HG03432 (cell line): ENCODE results near the gene APOL2.
"Not testable (repeated sequence)": the region's sequence is repeated elsewhere in the genome, so short reads cannot be mapped to it uniquely, and the experiment has no call there.

ENCODE experiments used
- ATAC-seq: cut with Tn5 transposase; IDR thresholded peaks from one replicate; pipeline ENCODE4 v1.9.1; 2021; ENCODE audit warnings: mild to moderate bottlenecking, moderate library complexity; ENCODE audit not compliant: unreplicated experiment

APOL2 gene, protein sequence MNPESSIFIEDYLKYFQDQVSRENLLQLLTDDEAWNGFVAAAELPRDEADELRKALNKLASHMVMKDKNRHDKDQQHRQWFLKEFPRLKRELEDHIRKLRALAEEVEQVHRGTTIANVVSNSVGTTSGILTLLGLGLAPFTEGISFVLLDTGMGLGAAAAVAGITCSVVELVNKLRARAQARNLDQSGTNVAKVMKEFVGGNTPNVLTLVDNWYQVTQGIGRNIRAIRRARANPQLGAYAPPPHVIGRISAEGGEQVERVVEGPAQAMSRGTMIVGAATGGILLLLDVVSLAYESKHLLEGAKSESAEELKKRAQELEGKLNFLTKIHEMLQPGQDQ

DNA sequence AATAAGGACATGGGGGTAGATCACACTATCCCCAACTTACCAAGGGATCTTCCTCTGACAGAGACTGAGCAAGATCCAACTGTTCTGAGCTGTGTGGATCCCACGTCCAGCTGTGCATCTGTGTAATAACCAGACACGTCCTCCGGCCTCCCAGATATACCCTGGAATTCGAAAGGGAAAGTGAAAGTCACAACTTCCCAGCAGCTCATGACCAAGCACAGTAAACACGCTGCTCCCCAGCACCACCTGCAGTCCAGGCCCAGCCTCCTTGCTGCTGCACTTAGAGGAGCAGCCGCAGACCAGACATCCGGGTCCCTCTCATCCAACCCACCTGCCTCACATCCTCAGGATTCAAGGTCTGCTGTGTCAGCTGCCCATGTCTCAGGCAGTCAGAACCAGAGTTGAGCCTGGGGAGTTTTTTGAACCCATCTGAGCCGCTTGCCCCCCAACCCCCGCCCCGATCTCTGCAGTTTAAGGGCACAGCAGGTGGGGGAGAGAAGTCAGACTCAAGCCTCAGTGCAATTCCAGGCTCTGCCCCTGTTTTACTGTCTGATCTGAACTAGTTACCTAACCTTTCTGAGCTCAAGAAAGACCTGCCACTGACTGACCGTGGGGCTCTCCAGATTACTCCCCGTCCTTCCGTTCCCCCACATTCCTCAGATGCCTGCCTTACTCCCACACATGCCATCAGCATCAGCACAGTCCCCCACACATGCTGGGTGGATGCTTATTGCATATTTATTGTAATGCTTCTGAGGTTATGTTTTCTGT is at the start of gene APOL2:
Gene APOL2, minus strand, starts transcription at position 127 of the 771 bp plus-strand sequence. CDS start 6,365 bp downstream, outside the sequence.
- ATAC-seq: peak; percentile 93

DNA sequence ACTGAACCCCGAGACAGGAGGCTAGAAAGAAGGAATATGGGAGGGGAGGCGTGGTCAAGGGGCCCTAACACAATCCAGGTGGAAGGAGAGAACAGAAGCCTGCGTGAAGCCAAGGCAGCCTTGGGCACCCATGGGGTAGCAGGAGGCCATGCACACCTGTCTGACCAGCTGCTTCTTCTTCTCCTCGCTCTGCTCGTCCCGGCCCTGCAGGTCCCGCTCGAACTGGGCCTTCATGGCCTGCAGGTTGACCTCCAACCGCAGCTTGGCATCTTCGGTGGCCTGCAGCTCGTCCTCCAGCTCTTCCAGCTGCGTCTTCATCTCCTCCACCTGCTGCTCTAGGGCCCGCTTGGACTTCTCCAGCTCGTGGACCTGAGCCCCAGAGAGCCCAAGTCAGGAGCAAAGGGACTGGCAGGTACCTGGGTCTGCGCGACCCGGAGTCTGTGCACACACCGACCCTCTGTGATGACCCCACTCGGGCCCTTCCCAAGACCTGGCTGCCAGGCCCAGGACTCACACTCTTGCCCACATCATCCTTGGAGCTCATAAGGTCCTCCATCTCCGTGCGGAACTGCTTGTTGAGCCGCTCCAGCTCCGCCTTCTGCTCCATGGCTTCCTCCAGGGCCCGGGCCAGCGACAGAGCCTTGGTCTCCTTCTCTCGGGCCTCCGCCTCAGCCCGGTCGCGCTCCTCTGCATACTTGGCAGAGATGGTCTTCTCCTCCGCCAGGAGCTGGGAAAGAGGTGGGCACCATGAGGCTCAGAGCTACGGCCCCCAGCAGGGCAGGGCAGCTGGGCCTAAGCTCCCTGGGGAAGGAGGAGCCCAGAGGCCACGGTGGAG is 49.5 kb upstream of the APOL2 start:
- no peak for ATAC-seq

DNA sequence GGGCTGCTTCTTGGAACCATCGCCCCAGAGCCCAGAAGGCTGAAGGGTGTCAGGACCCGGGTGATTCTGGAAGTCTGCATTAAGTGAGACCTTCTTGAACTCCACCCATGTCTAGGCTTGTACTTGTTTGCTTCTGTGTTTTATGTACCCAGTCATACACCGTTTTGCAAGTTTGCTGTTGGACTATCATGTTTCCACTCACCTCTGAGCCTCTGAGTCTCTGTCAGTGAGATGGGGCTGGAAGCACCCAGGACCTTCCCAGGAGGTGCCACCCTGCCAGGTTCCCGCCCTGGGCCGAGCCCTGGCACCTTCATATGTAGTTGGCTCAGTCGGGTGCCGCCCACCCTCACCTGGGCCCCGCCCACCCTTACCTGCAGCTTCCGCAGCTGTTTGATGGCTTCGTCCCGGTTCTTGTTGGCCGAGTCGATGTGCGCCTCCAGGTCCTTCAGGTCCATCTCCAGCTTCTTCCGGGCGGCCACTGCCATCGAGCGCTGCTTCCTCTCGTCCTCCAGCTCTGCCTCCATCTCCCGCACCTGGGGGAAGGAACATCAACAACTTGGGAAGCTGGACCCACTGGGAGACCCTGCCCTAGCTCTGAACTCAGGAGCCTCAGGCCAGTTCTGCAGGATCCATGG is 48.7 kb upstream of the APOL2 start:
- ATAC-seq: no peak

DNA sequence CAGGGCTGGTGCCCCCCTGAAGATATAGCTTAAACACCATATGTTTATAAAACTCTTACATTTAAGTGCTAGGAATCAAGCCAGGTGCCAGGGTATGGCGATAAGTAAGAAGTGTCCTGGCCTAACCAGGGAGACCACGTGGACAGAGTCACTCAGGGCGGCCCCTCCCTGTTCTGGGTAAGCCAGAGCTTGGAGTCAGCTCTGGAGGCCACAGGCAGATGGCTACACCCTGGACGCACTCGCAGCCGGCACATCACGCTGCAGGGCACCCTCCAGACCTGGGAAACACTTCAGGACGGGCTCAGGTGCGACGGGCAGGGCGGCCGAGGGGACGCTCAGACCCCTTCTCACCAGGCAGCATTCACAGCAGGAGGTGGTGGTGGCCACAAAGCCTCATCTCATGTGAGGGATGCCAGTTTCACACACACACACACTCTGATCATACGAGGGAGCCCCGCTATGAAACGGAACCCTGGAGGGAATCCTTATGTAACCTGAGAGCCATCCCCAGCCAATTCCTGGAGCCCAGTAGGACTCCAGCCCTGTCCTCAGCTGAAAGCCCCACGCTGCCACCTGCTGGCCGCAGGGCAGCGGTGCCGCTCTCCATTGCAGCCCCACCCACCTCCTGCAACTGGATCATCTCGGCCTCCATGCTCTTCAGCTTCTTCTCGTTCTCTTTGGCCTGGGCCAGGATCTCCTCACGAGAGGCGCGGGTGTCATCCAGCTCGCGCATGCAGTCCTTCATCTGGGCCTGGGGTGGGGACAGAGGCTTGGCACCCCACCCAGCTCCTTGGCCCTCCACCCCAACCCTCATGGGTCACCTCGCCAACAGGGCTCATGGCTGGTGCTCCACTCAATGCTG is 47.0 kb upstream of the APOL2 start:
- ATAC-seq: no peak

DNA sequence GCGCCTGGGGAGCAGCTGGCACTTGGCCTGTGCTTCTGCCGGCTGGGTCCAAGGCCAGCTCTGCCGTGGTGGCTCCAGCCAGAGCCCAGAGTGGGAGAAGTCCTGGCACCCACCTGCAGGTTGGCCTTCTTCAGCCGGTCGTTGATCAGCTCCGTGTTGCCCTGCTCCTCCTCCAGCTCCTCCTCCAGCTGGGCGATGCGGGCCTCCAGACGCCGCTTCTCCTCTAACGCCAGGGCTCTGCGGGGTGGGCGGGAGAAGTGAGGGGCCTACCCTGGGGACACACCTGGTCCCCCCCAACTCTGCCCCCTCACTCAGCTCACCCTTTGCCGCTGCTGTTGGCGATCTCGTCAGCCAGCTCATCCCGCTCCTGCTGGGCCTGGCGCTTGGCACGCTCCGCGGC is 46.2 kb upstream of the APOL2 start:
- ATAC-seq: no peak

DNA sequence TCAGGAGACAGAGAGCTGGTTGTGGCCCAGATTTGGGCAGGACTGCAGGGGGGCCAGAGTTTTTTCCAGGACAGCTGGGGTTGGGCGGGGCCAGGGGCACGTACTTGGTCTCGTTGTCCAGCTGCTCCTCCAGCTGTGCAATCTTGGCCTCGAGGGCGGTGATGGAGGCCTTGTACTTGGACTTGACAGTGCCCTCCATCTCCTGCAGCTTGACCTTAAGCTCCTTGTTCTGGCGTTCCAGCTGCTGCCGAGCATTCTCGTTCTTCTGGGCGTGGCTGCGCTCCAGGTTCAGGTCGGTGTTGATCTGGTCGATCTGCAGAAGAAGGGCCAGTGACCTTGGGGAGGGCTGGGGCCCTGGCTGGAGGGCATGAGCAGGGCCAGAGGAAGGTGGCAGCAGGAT is 45.7 kb upstream of the APOL2 start:
- ATAC-seq: no peak

DNA sequence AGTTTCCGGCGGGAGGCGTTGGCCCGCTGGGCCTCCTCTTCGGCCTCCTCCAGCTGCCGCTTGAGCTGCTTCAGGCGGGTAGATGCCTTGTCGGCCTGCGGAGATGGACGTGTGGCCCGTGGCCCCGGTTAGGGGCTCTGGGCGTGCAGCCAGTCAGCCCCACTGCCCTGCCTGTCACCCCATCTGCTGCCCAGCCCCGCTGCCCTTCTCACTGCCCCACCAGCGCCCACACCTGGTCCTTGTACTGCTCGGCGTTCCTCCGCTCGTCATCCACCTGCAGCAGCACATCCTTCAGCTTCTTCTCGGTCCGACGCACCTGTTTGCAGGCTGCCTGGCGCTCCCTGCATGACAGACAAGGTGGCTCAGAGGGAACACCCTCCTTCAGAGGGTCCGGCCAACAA is 44.8 kb upstream of the APOL2 start:
- ATAC-seq: no peak

DNA sequence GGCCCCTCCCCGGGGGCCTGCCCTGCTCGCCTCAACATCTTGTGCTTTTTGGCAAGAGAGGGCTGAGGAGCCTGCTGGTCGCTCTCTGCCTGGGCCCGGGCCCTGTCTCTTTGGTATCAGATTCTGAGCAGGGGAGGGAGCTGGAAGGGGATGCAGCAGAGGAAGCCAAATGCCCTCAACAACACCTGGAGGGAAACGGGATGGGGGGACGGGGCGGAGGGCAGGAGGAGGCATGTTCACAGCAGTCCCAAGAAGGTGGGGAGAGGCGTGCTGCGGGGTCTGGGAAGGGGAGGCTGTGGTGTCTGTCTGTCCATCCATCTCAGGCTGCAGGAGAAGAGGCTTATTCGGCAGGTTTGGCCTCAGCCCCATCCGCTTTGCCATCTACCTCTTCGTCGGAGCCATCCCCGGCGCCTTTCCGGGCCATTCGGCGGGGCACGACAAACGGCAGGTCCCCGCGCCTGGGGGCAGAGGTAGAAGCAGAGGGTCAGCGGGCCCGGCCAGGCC is 43.1 kb upstream of the APOL2 start:
- no peak for ATAC-seq

DNA sequence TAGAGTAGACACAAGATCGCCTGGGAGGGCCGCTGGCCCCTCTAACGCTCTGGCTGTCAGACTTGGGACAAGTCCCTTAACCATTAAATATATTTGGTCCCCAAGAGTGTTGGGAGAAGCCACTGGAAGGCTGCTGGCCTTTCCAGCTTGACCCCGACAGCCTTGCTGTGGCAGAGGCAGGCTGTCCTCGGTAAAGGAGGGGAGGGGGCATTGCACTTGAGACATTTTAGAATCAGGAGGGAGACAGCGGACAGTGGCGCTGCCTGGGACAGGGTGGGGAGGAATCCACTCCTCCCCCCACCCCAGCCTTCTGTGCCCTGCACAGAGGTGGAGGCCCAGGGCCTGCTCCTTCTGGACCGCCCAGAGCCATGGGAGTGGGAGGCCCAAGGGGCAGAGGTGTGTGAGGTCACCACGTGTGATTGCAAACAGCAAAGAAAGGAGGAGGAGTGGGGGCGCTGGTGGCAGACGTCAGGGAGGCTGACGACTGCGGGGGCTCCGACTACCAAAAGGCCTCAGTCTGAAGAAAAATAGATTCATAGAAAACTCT is 42.5 kb upstream of the APOL2 start:
- no peak for ATAC-seq

DNA sequence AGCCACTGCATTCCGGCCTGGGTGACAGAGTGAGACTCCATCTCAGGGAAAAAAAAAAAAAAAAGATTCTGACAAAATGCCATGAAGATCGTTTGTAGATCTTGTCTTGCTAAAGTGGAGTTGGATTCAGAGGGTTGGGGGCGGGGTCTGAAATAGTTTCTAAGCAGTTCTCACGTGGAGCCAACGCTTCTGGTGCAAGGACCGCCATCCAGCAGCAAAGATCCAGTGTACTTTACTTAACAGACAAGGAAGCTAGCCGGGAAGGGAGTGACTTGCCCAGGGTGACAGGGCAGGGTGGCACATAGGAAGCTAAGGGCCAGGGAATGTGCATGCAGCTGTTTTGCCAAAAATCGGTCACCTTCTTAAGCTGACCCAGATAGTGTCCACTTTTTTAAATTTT is 41.1 kb upstream of the APOL2 start:
- ATAC-seq: no peak

DNA sequence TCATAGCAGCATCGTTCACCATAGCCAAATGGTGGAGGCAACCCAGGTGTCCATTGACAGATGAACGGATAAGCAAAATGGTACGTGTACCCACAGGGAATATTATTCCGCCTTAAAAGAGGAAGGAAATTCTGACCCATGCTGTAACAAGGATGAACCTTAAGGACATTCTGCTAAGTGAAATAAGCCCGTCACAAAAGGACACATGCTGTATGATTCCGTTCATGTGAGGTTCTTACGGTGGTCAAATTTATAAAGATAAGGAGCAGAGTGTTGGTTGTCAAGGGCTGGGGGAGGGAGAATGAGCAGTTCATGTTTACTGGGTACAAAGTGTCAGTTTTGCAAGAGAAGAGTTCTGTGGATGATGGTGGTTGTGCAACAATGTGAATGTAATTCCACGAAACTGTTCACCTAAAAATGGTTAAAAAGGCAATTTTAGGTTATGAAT is 39.9 kb upstream of the APOL2 start:
- no peak for ATAC-seq

DNA sequence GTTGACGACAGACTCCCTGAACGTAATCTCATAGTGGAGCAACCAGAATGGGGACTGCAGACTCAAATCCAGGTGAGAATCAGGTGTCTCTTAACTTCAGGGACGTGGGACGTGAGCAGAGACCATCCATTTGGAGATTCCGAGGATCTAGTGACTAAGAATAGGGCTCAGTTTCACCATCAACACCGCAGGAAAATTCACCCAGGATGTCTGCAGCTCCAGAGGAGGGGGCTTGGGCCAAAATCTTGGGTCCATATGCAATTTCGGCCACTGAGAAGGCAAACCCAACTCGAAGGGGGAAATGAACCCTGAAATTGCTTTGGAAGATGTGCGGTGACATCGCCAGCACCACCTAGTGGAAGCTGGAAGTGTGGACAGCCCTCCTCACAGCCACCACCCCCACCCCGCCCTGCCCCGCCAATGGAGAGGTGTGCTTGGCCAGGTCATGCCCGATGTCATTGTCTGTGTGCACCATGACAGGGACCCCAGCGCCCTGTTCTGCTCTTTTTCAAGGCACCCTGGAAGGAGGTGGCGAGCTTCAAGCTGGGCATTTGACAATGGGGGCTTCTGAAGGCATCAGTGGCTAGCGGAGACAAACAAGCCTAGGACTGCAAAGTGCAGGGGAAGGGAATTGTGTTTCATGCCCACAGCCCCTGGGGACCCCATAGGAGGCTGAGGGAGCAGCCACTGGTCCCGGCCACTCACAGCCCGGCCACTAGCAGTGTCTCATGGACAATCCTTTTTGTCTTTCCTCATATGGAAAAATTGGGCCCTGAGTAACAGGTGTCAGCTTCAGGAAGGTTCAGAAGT is 38.4 kb upstream of the APOL2 start:
- no peak for ATAC-seq

DNA sequence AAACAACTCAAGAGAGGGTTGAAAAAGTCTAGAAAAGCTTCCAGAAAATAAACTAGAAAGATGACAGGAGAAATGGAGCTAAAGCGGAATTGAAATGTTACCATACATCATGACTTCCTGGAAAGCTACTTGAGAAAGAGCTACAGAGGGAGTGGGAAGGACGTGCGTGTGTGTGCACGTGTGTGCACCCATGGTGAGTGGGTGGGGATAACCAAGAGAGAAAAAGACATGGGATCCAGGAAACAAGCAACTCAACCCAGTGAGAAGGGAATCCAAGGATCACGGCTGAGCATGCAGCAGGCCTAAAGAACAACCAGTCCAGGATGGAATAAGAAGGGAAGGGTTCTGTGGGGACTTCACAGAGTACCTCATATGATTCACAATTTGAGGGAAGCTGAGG is 35.2 kb upstream of the APOL2 start:
- no peak for ATAC-seq

DNA sequence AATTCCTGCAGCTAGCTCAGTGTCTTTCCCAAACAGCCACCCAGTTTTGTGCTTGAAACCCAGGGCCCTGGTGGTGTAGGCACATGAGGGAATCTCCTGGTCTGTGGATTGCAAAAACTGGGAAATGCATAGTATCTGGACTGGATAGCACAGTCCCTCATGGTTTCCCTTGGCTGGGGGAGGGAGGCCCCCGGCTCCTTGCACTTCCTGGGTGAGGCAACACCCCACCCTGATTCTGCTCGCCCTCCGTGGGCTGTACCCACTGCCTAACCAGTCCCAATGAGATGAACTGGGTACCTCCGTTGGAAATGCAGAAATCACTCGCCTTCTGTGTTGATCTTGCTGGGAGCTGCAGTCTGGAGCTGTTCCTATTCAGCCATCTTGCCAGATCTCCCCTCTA is 32.6 kb upstream of the APOL2 start:
- not testable (repeated sequence) for ATAC-seq

DNA sequence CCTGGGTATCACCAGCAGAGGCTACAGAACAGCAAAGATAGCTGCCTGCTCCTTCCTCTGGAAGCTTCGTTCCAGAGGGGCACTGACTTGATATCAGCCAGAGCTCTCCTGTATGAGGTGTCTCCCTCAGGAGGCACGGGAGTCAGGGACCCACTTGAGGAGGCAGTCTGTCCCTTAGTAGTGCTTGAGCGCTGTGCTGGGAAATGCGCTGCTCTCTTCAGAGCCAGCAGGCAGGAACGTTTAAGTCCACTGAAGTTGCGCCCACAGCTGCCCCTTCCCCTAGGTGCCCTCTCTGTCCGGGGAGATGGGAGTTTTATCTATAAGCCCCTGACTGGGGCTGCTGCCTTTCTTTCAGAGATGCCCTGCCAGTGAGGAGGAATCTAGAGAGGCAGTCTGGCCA is 31.9 kb upstream of the APOL2 start:
- ATAC-seq: not testable (repeated sequence)

DNA sequence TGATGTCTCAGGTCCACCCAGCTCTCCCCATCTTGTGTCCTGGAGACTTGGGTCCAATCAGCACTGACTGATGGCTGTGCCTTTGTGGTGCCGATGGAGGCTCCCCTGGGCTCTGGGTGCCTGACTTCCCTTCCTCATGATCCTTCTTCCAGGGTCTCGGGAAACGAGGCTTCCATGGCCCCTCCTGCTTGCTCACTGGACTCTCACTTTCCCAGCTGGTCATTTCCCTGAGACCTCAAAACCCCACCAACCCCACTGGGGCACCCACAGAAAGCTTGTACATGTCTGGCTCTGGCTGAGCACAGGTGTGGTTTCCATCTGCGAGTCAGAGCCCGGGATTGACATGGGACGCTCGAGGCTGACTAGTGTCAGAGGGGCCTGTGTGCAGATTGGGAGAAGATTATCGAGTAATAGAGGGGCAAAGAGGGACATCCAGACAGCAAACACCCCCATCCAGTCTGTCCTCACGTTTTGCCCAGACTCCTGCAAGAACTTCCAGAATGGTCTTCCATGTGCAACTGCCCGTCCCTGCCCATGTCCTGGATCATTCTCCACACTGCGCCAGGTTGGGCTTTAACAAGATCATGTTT is 28.7 kb upstream of the APOL2 start:
- ATAC-seq: no peak

DNA sequence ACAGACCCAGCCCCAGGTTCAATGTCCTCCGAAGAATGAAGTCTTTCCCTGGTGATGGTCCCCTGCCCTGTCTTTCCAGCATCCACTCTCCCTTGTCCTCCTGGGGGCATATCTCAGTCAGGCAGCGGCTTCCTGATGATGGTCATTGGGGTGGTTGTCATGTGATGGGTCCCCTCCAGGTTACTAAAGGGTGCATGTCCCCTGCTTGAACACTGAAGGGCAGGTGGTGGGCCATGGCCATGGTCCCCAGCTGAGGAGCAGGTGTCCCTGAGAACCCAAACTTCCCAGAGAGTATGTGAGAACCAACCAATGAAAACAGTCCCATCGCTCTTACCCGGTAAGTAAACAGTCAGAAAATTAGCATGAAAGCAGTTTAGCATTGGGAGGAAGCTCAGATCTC is 27.7 kb upstream of the APOL2 start:
- no peak for ATAC-seq
